B cell (primary cell): ENCODE data around the gene ADI1. TPM values are rescaled to one million over a fixed set of nuclear protein-coding genes. Genes with fewer than 3 reads are reported as not detected.
"Not testable (repeated sequence)": the region's sequence is repeated elsewhere in the genome, so short reads cannot be mapped to it uniquely, and the experiment has no call there.

Experiments
- ATAC-seq: fragments of 200-7000 bp; cut with Tn5 transposase; one replicate; pipeline ENCODE4 v1.10.0; 2021; ENCODE audit warnings: low read depth, mild to moderate bottlenecking, moderate number of reproducible peaks, moderate library complexity
- CTCF ChIA-PET: fragments of 350-600 bp; sonication (Branson Sonifier 250); formaldehyde crosslinking; loops from one replicate; lab custom pipeline; 2021; ENCODE audit warnings: antibody characterized with exemption, inconsistent platforms; lab: Charles Lee
- POLR2A ChIA-PET: fragments of 350-600 bp; sonication (Branson Sonifier 250); formaldehyde crosslinking; loops from one replicate; lab custom pipeline; 2021; ENCODE audit warnings: antibody characterized with exemption; lab: Charles Lee
- DNase-seq: peaks from one replicate; pipeline ENCODE4 v3.0.0; 2013
- H2AFZ ChIP-seq: 2 replicates; pipeline ENCODE4 v1.6.1; 2012; ENCODE audit warnings: mild to moderate bottlenecking, low read depth, low read length; ENCODE audit not compliant: insufficient read depth, poor library complexity, severe bottlenecking
- H3K27ac ChIP-seq, 2 donors: 1 replicate in 1 of 2; 2 replicates in 1 of 2; pipeline ENCODE4 v1.5.1; 2012 to 2013; ENCODE audit warnings: low read length in 2 of 2, mild to moderate bottlenecking in 2 of 2, moderate library complexity in 1 of 2
- H3K27me3 ChIP-seq, 4 experiments: fragments of 200-600 bp in 1 of 4; sonication (generic) in 1 of 4; replicated peaks in 1 of 4; 1 replicate in 2 of 4; 2 replicates in 2 of 4; pipeline versions ENCODE4 v1.6.1 to v1.7.0; 2013 to 2016; ENCODE audit warnings: low read length in 3 of 4, mild to moderate bottlenecking in 2 of 4, mixed read lengths in 1 of 4, moderate library complexity in 1 of 4; ENCODE audit not compliant: insufficient read depth in 4 of 4, control insufficient read depth in 3 of 4; ENCODE audit errors: control extremely low read depth in 1 of 4
- H3K36me3 ChIP-seq, 2 experiments: replicated peaks in 1 of 2; 1 replicate in 1 of 2; 2 replicates in 1 of 2; pipeline versions ENCODE4 v1.6.1 to v1.7.1; 2013; ENCODE audit warnings: low read length in 1 of 2; ENCODE audit not compliant: insufficient read depth in 2 of 2, control insufficient read depth in 1 of 2; ENCODE audit errors: control extremely low read depth in 1 of 2, extremely low read depth in 1 of 2
- H3K4me1 ChIP-seq, 2 donors: fragments of 200-600 bp in 1 of 2; sonication (generic) in 1 of 2; 1 replicate in 1 of 2; 2 replicates in 1 of 2; pipeline versions ENCODE4 v1.5.1 to v1.6.1; 2013 to 2017; ENCODE audit warnings: low read length in 2 of 2; ENCODE audit not compliant: control insufficient read depth in 2 of 2, insufficient read depth in 2 of 2
- H3K4me2 ChIP-seq: replicated peaks from 2 replicates; pipeline ENCODE3; 2012; ENCODE audit warnings: mild to moderate bottlenecking, low read depth, low read length; ENCODE audit not compliant: poor library complexity, severe bottlenecking
- H3K4me3 ChIP-seq, 5 experiments: fragments of 200-600 bp in 1 of 5; sonication (generic) in 1 of 5; 1 replicate in 3 of 5; 2 replicates in 2 of 5; pipeline versions ENCODE4 v1.5.1 to v1.7.0; 2011 to 2016; ENCODE audit warnings: low read length in 4 of 5, mild to moderate bottlenecking in 4 of 5, low read depth in 2 of 5, control low read depth in 1 of 5, moderate library complexity in 1 of 5; ENCODE audit not compliant: insufficient read depth in 1 of 5; ENCODE audit errors: control extremely low read depth in 1 of 5, extremely low read depth in 1 of 5
- H3K79me2 ChIP-seq: fragments of 200-600 bp; sonication (generic); one replicate; pipeline ENCODE4 v1.6.0; 2016; ENCODE audit warnings: low read length; ENCODE audit not compliant: control insufficient read depth, insufficient read depth
- H3K9ac ChIP-seq: fragments of 200-600 bp; sonication (generic); 2 replicates; pipeline ENCODE4 v1.6.1; 2017; ENCODE audit warnings: mild to moderate bottlenecking, low read length, moderate library complexity
- H3K9me3 ChIP-seq, 3 donors: one replicate each; pipeline versions ENCODE4 v1.6.1 to v1.7.1; 2013; ENCODE audit warnings: low read length in 2 of 3; ENCODE audit not compliant: control insufficient read depth in 2 of 3, insufficient read depth in 1 of 3; ENCODE audit errors: control extremely low read depth in 1 of 3
- H4K20me1 ChIP-seq: 2 replicates; pipeline ENCODE4 v1.6.0; 2012; ENCODE audit warnings: mild to moderate bottlenecking, low read length; ENCODE audit not compliant: insufficient read depth, control insufficient read depth, poor library complexity, severe bottlenecking
- H3K27ac Mint-ChIP-seq: one replicate; pipeline ENCODE4 v1.8.0; 2021; ENCODE audit warnings: mixed read lengths
- H3K27me3 Mint-ChIP-seq: one replicate; pipeline ENCODE4 v1.8.0; 2021; ENCODE audit warnings: mixed read lengths
- H3K4me1 Mint-ChIP-seq: one replicate; pipeline ENCODE4 v1.8.0; 2021; ENCODE audit warnings: mixed read lengths
- H3K4me3 Mint-ChIP-seq: one replicate; pipeline ENCODE4 v1.8.0; 2021; ENCODE audit warnings: mixed read lengths
- H3K9me3 Mint-ChIP-seq: one replicate; pipeline ENCODE4 v1.8.0; 2022; ENCODE audit warnings: mixed read lengths; ENCODE audit not compliant: insufficient read depth
- EZH2 ChIP-seq: IDR thresholded peaks from 2 replicates; pipeline ENCODE4 v1.6.1; 2012; ENCODE audit warnings: borderline replicate concordance, low read depth, mild to moderate bottlenecking, moderate library complexity, low read length; ENCODE audit not compliant: insufficient read depth, poor library complexity, severe bottlenecking
- WGBS: methylation state at CpG from one replicate; pipeline ENCODE4 v1.1.5; 2013; ENCODE audit warnings: missing lambda C conversion rate; ENCODE audit not compliant: insufficient coverage; 5-methylcytosine and 5-hydroxymethylcytosine counted together
- intact Hi-C: fragments of 100-400 bp; cut with micrococcal nuclease; formaldehyde crosslinking; loops from one replicate; pipeline ENCODE4 v1.10.0; 2022
- polyA plus RNA-seq: library from polyadenylated mRNA; depleted of rRNA; stranded (reverse); fragments of >200 nt; gene quantifications from 2 replicates; pipeline ENCODE4 v1.2.3, GENCODE V29; 2012
- total RNA-seq, 2 donors: library from RNA; stranded (reverse); fragments of 120-200 nt in 1 of 2; gene quantifications; 1 replicate in 1 of 2; 2 replicates in 1 of 2; pipeline versions ENCODE4 v1.2.3 to v1.2.4, GENCODE V29; 2013 to 2022
- TF ChIP-seq, protein P1 (sequence below): fragments of 200-600 bp; IDR thresholded peaks from one replicate; pipeline ENCODE4 v1.8.0; 2022; ENCODE audit warnings: antibody characterized with exemption, mild to moderate bottlenecking

The ADI1 gene
- total and polyA plus RNA-seq, 2 donors (not counting 1 experiment from before 2014, with no cell fraction given), result 15.2 to 23.1 TPM

DNA sequence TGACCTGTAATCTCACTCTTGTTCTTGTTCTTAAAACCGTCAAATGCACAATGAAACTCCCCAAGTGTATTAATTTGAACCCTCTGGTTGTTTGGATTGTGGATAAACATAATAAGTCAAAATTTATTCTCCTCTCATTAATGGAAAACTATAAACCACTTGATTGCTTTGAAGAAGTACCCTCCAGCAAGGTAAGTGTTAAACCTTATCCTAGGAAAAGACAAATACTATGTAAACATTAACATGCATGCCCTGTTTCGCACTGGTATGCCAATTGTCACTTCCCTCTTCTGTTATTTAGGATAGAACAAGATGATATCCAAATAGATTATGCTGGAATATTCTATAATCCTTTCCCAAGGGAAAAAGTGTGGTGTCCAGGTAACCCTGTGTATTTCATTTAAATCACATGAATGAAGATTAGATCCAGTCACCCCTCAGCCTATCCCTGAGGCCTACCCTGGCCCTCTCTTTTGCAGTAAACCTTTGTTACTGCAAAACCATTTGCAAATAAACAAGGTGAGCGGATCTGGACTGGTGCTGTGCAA is 1.3 kb downstream of the ADI1 start:
- peak overlapping the region; percentile 81 for H3K9ac ChIP-seq
- H4K20me1 ChIP-seq, result peaks cover 9% of the 10 kb centered on the region
- Mint-ChIP-seq H3K4me1 (peaks cover 39% of the 10 kb centered on the region), H3K4me3 (peak overlapping the region; percentile 96), H3K27ac (peak overlapping the region; percentile 97), H3K9me3 (peaks cover 8% of the 10 kb centered on the region), H3K27me3 (no peaks in the 10 kb centered on the region)
- peak overlapping the region; percentile 95 for H2AFZ ChIP-seq
- peak overlapping the region; percentile 52 to 87 (median 79) for H3K4me3 ChIP-seq
- H3K36me3 ChIP-seq, result peaks cover 0 to 6% of the 10 kb centered on the region in 2 experiments
- DNase-seq, result no peak
- no peaks in the 10 kb centered on the region for H3K27me3 ChIP-seq
- ATAC-seq, result no peak
- WGBS, result 0% methylated on average over 1 of the region's 3 CpGs
- H3K27ac ChIP-seq, result peak overlapping the region; percentile 66 to 81
- intact Hi-C loops, result no loop called here
- H3K79me2 ChIP-seq, result peaks cover 31% of the 10 kb centered on the region
- CTCF ChIA-PET, result interaction anchor here (0.7 kb wide), 1 partner anchor 56 kb away, joined by 3 read pairs; no protein-coding TSS in a partner anchor
- peaks cover 0 to 2% (median 1%) of the 10 kb centered on the region in 3 donors for H3K9me3 ChIP-seq
- no peak for TF ChIP-seq EZH2
- TF ChIP-seq, protein P1, sequence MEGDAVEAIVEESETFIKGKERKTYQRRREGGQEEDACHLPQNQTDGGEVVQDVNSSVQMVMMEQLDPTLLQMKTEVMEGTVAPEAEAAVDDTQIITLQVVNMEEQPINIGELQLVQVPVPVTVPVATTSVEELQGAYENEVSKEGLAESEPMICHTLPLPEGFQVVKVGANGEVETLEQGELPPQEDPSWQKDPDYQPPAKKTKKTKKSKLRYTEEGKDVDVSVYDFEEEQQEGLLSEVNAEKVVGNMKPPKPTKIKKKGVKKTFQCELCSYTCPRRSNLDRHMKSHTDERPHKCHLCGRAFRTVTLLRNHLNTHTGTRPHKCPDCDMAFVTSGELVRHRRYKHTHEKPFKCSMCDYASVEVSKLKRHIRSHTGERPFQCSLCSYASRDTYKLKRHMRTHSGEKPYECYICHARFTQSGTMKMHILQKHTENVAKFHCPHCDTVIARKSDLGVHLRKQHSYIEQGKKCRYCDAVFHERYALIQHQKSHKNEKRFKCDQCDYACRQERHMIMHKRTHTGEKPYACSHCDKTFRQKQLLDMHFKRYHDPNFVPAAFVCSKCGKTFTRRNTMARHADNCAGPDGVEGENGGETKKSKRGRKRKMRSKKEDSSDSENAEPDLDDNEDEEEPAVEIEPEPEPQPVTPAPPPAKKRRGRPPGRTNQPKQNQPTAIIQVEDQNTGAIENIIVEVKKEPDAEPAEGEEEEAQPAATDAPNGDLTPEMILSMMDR, result no peak
- H3K4me2 ChIP-seq, result peak overlapping the region; percentile 94
- peaks cover 18 to 25% of the 10 kb centered on the region in 2 donors for H3K4me1 ChIP-seq
- POLR2A ChIA-PET, result interaction anchor here (0.9 to 3.3 kb wide), 5 partner anchors 17 to 140 kb away, joined by 3 to 26 read pairs (median 13); partner anchors contain the start of genes EIPR1, RNASEH1 and TRAPPC12

GRCh38 chr2:3516831-3517230 is 2.5 kb downstream of the ADI1 start:
- no peaks in the 10 kb centered on the region for H3K27me3 Mint-ChIP-seq
- Histone ChIP-seq H3K36me3 (peaks cover 0 to 17% of the 10 kb centered on the region in 2 experiments), H3K9ac (no peak overlapping the region), H3K4me1 (peaks cover 18 to 25% of the 10 kb centered on the region in 2 donors), H2AFZ (no peak overlapping the region), H3K9me3 (peaks cover 0 to 7% (median 1%) of the 10 kb centered on the region in 3 donors), H3K79me2 (peaks cover 31% of the 10 kb centered on the region), H3K27ac (no peak overlapping the region), H3K4me3 (no peak overlapping the region), H3K27me3 (no peaks in the 10 kb centered on the region), H4K20me1 (peaks cover 9% of the 10 kb centered on the region), H3K4me2 (no peak overlapping the region)
- 95% methylated on average over 3 of the region's 3 CpGs for WGBS
- no peak overlapping the region for H3K27ac Mint-ChIP-seq
- no peak for ATAC-seq
- peaks cover 8% of the 10 kb centered on the region for H3K9me3 Mint-ChIP-seq
- ChIA-PET POLR2A (no interaction called here), CTCF (interaction anchor here (1.6 kb wide), 1 partner anchor 55 kb away, joined by 3 read pairs; no protein-coding TSS in a partner anchor)
- intact Hi-C loops, result no loop called here
- no peak for TF ChIP-seq EZH2
- TF ChIP-seq, protein P1, result no peak
- peaks cover 34% of the 10 kb centered on the region for H3K4me1 Mint-ChIP-seq
- DNase-seq, result no peak
- H3K4me3 Mint-ChIP-seq, result no peak overlapping the region

GRCh38 chr2:3515438-3515837 is 3.9 kb downstream of the ADI1 start:
- peaks cover 11% of the 10 kb centered on the region in 2 donors for H3K4me1 ChIP-seq
- ATAC-seq, H2AFZ ChIP-seq, H3K4me3 Mint-ChIP-seq, H3K27me3 Mint-ChIP-seq, H3K9me3 ChIP-seq, H3K4me3 ChIP-seq, H3K9ac ChIP-seq, intact Hi-C loops, H3K4me2 ChIP-seq, POLR2A ChIA-PET, CTCF ChIA-PET, DNase-seq, H3K27me3 ChIP-seq, H3K27ac ChIP-seq, H3K27ac Mint-ChIP-seq, H4K20me1 ChIP-seq: not testable (repeated sequence)
- Mint-ChIP-seq H3K9me3 (peaks cover 11% of the 10 kb centered on the region), H3K4me1 (peaks cover 21% of the 10 kb centered on the region)
- no CpG with 5 or more reads among the region's 5 CpGs for whole genome bisulfite sequencing
- H3K36me3 ChIP-seq, result peaks cover 0 to 30% of the 10 kb centered on the region in 2 experiments
- peaks cover 22% of the 10 kb centered on the region for H3K79me2 ChIP-seq
